Measurements from ENCODE around the gene TMEM52.

- TF ChIP-seq, protein P1, sequence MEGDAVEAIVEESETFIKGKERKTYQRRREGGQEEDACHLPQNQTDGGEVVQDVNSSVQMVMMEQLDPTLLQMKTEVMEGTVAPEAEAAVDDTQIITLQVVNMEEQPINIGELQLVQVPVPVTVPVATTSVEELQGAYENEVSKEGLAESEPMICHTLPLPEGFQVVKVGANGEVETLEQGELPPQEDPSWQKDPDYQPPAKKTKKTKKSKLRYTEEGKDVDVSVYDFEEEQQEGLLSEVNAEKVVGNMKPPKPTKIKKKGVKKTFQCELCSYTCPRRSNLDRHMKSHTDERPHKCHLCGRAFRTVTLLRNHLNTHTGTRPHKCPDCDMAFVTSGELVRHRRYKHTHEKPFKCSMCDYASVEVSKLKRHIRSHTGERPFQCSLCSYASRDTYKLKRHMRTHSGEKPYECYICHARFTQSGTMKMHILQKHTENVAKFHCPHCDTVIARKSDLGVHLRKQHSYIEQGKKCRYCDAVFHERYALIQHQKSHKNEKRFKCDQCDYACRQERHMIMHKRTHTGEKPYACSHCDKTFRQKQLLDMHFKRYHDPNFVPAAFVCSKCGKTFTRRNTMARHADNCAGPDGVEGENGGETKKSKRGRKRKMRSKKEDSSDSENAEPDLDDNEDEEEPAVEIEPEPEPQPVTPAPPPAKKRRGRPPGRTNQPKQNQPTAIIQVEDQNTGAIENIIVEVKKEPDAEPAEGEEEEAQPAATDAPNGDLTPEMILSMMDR (IDR thresholded peaks at IDR 0.05), result no peak
- no peak for TF ChIP-seq ZFX (IDR thresholded peaks at IDR 0.05; ENCODE audit: borderline replicate concordance)
Observed at GRCh38 chr1:1939296-1940122, 20.4 kb upstream of the TMEM52 start.
